GM21619 (cell line): ENCODE results near the gene DXO.
A peak's percentile ranks its signal among the peaks of the same experiment; 100 is the strongest.
"Not testable (repeated sequence)": the region's sequence is repeated elsewhere in the genome, so short reads cannot be mapped to it uniquely, and the experiment has no call there.

Experiments used
- ATAC-seq: cut with Tn5 transposase; IDR thresholded peaks from one replicate; pipeline ENCODE4 v1.9.1; 2021; ENCODE audit not compliant: unreplicated experiment

DXO gene

DNA sequence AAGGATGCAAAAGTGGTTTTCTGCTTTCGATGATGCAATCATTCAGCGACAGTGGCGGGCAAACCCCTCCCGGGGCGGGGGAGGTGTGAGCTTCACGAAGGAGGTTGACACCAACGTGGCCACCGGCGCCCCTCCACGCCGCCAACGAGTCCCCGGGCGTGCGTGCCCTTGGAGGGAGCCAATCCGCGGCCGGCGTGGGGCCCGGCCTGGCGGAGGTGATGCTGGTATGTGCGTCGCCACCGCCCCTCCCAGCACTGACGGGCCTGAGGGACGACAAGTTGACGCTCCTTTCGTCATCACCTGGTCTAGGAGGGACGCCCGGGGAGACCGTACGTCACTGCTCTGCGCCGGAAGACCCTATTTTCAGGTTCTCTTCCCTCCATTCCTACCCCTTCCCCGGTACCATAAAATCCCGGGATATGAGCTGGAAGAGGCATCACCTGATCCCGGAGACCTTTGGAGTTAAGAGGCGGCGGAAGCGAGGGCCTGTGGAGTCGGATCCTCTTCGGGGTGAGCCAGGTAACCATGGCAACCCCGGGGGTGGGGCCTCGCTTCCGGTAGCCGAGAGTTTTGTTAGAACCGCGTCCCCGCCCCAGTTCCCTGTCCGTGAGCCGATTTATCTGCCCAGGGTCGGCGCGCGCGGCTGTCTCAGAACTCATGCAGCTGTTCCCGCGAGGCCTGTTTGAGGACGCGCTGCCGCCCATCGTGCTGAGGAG, at the start of gene DXO:
Gene DXO (minus strand): TSS at position 146 of the 716 bp plus-strand sequence. CDS start 463 bp downstream, outside the sequence.
- ATAC-seq: peak; percentile 79

DNA sequence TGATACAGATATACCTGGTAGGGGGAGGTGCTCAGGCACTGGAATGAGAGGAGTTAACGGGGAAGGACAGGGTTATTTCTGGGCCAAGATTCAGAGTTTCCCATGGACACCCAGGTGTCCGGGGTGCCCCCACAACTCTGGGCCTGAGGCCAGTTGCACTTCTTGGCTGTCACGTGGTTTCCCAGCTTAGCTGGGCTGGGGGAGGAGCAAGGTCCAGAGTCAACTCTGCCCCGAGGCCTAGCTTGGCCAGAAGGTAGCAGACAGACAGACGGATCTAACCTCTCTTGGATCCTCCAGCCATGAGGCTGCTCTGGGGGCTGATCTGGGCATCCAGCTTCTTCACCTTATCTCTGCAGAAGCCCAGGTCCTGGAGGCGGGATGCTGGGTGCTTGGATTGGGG, 42.6 kb upstream of the DXO start, which contains the start of gene C4B:
Gene C4B (plus strand): TSS at position 249 of the 400 bp plus-strand sequence. CDS start 51 bp downstream, at position 300.
- ATAC-seq: not testable (repeated sequence)

DNA sequence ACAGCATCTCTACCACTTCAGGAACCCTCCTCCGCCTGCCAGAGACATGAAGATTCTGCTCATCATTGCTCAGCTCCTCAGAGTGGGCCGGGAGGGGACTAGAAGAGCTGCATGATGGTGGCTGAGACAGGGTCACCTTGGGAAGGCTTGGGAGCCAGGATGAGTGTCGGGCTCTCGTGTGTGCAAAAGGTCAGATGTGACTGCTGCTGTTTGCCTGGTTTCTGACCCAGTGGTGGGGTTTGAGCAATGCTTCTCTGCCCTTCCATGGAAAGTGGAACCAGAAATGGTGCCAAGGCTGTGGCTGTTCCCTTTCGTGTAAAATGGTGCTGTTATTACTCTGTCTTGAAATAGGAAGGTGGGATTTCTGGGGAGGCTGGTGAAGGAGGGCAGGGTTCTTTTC, 41.8 kb upstream of the DXO start:
- not testable (repeated sequence) for ATAC-seq

DNA sequence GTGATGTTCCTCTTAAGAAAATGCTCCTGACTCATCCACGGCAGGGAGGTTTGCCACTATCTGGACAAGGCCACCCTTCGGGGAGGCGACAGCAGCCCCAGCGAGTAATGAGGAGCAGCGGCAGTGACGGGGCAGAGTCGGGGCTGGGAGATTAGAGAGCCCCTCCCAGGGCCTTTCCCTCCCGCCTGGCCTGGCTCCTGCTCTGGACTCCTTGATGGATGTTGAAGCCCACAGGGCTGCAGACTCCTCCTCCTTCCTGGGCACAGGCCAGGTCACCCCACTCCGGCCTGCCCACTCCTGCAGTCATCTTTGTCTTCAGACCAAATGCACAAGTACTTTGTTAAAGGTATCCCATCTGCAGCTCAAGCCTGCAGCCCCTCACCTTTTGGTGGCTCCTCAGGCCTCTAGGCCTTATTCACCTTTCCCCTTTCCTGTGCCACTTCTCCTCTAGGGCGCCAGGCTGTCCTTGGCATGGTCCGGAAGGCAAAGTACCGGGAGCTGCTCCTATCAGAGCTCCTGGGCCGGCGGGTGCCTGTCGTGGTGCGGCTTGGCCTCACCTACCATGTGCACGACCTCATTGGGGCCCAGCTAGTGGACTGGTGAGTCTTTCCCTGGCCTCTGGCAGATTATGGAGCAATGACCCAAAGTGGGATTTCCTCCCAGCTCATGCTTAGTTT, 41.1 kb upstream of the DXO start:
- ATAC-seq: not testable (repeated sequence)

DNA sequence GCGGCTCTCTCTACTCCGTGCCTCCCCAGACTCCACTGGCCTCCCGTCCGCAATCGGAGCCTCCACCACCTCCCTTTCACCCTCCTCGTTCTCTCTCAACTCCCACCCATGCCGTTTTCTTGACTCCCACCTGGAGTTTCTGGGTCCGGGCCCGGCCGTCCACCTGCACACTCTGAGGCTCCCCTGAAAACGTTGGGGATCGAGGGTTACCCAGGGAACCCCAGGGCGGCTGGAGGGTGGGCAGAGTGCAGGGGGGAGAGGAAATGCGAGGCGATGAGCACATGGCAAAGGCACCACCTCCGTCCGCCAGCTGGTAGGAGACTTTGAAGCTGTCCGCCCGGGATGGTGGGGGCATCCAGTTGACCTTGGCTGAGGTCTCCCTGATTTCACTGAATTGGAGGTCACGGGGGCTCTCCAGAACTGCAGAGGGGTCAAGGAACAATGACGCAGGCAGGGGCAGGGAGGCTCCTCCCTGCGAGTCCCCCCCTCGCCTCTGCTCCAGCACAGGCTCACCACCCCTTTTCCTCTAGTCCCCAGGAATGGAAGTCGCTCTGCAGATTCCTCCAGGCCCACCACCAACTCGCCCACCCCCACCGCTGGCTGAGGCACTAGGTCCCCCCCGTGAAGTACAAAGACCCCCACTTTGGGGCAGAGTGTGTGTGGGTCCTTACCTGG, 39.1 kb upstream of the DXO start:
- not testable (repeated sequence) for ATAC-seq

DNA sequence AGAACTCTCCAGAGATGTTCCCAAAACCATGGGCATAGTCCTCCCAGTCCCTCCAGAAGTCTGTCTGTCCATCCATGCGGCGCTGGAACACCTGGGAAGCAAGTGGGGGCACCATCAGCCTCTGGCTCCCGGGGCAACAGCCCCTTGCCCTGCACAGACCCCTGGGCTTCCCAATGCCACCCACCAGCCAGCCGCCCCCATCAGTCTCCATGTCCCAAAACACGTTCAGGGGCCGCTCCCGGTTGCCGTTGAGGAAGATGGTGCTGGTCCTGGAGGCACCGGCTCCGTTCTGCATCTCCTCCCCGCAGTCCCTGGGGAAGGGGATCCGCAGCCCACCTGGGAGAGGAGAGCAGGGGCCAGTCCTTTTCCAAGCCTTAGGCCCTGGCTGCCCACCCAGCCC, 37.6 kb upstream of the DXO start:
- not testable (repeated sequence) for ATAC-seq

DNA sequence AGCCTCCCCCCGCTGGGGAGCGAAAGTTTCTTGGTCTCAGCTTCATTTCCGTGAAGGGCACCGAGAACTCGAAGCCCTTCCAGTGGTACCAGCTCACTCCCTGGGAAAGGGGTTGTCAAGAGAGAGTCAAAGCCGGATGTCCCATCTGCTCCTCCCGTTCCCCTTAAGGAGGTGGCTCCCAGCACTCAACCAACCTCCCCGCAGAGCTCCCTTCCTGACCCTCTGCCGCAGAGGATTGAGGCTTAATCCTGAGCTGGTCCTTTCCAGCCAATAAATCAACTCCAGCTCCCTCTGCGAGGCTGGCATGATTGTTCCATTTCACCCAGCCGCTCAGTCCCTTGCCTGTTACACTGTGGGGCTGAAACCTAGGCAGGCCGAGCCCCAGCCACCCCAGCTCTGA, 36.7 kb upstream of the DXO start:
- not testable (repeated sequence) for ATAC-seq

DNA sequence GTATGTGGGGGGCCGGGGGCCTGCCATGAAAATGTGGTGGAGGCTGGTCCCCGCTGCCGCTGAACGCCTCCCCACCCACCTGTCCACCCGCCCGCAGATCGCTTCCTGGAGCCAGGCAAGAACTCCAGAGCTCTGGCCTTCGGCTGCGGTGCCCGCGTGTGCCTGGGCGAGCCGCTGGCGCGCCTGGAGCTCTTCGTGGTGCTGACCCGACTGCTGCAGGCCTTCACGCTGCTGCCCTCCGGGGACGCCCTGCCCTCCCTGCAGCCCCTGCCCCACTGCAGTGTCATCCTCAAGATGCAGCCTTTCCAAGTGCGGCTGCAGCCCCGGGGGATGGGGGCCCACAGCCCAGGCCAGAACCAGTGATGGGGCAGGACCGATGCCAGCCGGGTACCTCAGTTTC, 36.1 kb upstream of the DXO start:
- not testable (repeated sequence) for ATAC-seq

DNA sequence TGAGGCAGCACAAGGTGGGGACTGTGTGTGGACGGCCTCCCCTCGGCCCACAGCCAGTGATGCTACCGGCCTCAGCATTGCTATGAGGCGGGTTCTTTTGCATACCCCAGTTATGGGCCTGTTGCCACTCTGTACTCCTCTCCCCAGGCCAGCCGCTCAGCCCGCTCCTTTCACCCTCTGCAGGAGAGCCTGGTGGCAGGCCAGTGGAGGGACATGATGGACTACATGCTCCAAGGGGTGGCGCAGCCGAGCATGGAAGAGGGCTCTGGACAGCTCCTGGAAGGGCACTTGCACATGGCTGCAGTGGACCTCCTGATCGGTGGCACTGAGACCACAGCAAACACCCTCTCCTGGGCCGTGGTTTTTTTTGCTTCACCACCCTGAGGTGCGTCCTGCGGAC, 35.1 kb upstream of the DXO start:
- not testable (repeated sequence) for ATAC-seq

DNA sequence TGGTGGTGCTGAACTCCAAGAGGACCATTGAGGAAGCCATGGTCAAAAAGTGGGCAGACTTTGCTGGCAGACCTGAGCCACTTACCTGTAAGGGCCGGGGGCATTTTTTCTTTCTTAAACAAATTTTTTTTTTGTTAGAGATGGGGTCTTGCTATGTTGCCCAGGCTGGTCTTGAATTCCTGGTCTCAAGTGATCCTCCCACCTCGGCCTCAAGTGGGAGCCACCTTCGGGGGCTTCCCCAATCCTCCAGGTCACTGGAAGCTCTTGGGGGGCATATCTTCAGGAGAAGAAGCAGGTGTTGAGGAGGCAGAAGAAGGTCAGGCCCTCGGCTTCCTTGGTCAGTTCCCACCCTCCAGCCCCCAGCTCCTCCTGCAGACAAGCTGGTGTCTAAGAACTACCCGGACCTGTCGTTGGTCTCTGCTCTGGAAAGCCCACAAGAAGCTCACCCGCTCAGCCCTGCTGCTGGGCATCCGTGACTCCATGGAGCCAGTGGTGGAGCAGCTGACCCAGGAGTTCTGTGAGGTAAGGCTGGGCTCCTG, 34.1 kb upstream of the DXO start:
- not testable (repeated sequence) for ATAC-seq

DNA sequence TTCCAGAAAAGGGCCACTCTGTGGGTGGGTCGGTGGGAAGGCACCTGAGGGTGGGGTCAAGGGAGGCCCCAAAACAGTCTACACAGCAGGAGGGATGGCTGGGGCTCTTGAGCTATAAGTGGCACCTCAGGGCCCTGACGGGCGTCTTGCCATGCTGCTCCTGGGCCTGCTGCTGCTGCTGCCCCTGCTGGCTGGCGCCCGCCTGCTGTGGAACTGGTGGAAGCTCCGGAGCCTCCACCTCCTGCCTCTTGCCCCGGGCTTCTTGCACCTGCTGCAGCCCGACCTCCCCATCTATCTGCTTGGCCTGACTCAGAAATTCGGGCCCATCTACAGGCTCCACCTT, 33.6 kb upstream of the DXO start:
- not testable (repeated sequence) for ATAC-seq

DNA sequence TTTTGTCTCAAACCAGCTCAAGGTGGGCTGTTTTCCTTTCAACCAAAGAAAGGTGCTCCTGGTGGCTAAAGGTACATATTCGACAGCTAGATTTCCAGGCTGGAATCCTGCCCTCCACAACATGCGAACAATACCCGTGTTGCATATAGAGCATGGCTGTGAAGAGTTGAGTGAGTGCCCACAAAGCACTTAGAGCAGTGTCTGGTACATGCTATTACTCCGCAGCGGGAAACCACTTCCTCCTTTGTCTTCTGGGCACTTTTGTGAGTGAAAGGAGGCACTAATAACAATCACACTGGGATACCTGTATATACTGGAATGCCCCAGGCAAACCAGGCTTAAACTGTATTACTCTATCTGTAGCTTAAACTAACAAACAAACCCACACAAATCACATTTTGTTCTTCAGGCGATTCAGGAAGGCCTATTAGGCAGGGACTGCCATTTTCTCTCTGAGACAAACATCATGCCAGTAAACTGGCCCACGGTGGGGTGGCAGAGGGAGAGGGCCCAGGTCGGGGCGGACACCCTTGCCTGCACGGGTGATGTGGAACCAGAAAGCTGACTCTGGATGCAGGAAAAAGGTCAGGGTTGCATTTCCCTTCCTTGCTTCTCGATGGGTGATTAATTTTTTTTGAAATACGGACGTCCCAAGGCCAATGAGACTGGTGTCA, 33.1 kb upstream of the DXO start:
- not testable (repeated sequence) for ATAC-seq

DNA sequence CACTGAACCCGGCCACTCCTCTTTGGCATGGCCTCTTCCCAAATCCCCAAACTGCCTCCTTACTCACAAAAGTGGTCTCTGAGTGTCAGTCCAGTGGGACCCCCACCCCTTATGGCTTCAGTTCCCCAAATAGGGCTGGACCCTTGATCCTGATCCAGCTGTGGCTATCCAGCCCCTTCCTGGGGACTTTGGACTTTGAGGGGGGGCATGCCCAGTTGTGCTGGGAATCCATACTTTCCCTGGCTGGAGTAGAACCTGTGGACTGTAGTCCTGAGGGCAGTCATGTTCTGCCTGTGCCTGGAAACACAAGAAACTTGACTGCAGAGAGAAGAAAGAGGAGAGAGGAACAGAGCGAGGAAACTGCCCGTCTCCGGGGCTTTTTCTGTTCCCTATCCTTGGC, 32.5 kb upstream of the DXO start:
- not testable (repeated sequence) for ATAC-seq

DNA sequence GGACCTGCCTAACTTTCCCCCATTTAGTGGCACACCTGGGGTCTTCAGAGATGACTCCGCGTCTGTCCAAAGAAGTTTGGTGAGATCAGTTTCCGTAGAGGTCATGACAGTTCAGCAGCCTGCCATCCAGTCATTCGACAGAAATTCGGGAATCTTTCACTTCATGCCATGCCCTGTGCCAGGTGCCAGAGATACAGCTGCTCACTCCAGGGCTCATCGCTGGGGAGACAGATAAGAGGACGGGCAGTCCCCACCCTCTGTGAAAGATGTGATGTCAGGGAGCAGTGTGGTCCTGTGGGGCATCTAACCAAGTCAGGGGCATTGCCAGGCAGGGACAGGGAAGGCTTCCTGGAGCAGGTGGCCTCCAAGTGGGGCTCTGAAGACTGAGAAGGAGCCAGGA, 31.4 kb upstream of the DXO start:
- ATAC-seq: not testable (repeated sequence)

DNA sequence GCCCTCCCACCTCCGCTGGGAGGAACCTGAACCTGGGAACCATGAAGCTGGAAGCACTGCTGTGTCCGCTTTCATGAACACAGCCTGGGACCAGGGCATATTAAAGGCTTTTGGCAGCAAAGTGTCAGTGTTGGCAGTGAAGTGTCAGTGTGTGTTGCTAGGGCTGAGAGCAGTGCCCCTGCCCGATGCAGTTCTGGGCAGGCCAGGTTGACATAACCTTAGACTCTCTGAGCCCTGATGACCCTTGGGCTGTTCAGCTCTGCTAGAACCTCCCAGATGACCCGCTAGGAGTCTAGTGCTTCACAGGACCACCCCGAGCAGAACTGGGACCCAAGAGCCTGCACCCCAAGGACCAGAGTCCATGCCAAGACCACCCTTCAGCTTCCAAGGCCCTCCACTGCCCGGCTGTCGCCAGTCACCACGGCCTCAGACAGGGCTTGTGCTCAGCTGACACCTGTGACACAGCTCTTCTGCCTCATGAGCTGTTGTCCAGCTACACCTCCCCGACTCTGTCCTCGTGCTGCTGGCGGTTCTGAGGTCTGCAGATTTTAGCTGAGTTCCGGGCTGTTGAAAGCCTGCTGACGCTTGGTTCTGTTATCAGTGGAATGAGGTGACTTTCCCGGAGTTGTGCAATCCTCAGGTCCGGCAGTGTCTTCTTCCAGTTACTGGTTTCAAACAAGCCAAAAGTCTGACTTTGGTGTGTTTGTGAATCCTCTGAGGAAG, 30.8 kb upstream of the DXO start:
- ATAC-seq: not testable (repeated sequence)

DNA sequence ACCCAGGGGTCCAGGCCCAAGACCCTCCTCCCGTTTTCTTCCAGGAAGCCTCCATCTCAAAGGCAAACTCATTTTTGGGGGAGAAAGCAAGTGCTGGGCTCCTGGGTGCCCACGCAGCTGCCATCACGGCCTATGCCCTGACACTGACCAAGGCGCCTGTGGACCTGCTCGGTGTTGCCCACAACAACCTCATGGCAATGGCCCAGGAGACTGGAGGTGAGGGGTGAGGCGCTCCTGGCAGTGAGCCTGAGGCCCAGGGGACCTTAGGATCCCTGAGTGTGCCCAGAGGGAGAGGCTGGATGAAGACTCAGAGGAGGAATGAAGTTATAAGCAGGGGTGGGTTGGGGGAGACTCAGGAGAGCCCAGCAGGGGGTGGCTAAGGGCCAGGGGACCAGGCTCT, 24.4 kb upstream of the DXO start:
- not testable (repeated sequence) for ATAC-seq

DNA sequence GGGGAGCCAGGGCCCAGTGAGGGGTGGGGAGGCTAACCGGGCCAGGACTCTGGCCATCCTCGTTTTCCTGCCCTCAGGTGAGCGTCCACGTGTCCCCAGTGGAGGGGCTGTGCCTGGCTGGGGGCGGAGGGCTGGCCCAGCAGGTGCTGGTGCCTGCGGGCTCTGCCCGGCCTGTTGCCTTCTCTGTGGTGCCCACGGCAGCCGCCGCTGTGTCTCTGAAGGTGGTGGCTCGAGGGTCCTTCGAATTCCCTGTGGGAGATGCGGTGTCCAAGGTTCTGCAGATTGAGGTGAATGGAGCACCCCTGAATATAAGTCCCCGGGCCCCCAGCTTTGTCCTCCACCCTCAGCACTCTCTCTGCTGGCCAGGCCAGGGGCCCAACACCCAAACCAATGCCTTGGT, 22.5 kb upstream of the DXO start:
- ATAC-seq: not testable (repeated sequence)

DNA sequence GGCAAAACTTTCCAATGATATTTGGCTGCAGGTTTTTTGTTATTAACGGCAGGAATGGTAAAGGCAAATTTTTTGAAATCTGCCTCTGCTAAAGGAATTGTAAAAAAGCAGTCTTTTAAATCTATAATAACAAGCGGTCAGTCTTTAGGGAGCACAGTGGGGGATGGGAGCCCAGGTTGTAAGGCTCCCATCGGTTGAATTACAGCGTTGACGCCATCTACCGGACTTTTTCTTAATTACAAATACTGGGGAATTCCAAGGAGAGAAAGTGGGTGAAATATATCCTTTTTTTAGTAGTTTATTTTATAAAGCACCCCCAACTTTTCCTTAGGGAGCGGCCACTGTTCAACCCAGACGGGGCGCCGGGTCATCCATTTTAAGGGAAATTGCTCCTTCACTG, 17.4 kb upstream of the DXO start:
- not testable (repeated sequence) for ATAC-seq

DNA sequence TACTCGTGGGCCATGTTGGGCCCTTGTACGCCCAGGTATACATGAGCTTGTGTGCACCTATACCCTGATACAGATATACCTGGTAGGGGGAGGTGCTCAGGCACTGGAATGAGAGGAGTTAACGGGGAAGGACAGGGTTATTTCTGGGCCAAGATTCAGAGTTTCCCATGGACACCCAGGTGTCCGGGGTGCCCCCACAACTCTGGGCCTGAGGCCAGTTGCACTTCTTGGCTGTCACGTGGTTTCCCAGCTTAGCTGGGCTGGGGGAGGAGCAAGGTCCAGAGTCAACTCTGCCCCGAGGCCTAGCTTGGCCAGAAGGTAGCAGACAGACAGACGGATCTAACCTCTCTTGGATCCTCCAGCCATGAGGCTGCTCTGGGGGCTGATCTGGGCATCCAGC, 9.8 kb upstream of the DXO start, which contains the start of gene C4A:
Gene C4A (plus strand): TSS at position 314 of the 400 bp plus-strand sequence. CDS start 51 bp downstream, at position 365.
- not testable (repeated sequence) for ATAC-seq

DNA sequence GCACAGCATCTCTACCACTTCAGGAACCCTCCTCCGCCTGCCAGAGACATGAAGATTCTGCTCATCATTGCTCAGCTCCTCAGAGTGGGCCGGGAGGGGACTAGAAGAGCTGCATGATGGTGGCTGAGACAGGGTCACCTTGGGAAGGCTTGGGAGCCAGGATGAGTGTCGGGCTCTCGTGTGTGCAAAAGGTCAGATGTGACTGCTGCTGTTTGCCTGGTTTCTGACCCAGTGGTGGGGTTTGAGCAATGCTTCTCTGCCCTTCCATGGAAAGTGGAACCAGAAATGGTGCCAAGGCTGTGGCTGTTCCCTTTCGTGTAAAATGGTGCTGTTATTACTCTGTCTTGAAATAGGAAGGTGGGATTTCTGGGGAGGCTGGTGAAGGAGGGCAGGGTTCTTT, 9.1 kb upstream of the DXO start:
- ATAC-seq: not testable (repeated sequence)
